HG03342 (cell line): ENCODE measurements around the gene PLEKHN1.
A peak's percentile ranks its signal among the peaks of the same experiment; 100 is the strongest.
"Not testable (repeated sequence)": the region's sequence is repeated elsewhere in the genome, so short reads cannot be mapped to it uniquely, and the experiment has no call there.

Source experiments
- ATAC-seq: cut with Tn5 transposase; IDR thresholded peaks from one replicate; pipeline ENCODE4 v1.9.1; 2021; ENCODE audit warnings: mild to moderate bottlenecking, moderate library complexity; ENCODE audit not compliant: unreplicated experiment

PLEKHN1 gene

DNA sequence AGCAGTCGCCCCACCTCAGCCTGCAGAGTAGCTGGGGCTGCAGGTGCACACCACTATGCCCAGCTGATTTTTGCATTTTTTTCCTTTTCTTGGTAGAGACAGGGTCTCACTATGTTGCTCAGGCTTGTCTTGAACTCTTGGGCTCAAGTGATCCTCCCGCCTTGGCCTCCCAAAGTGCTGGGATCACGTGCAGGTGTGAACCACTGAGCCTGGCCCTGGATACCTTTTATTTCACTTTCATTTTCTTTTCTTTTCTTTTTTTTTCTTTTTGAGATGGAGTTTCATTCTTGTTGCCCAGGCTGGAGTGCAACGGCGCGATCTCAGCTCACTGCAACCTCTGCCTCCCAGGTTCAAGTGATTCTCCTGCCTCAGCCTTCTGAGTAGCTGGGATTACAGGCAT is 25.0 kb downstream of the PLEKHN1 start:
- not testable (repeated sequence) for ATAC-seq

DNA sequence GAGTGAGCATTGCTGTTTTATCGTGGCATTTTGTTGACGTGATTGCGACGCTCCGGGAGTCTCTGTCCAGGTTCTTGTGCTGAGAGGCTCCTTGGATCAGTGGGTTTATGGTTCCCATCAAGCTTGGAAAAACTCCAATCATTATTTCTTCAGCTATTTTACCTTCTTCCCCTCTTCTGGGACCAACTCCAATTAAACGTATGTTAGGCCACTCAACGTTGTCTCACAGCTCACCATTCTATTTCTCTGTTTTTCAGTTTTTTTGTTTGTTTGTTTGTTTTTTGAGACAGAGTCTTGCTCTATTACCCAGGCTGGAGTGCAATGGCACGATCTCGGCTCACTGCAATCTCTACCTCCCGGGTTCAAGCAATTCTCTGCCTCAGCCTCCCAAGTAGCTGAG is 25.6 kb downstream of the PLEKHN1 start:
- no peak for ATAC-seq

DNA sequence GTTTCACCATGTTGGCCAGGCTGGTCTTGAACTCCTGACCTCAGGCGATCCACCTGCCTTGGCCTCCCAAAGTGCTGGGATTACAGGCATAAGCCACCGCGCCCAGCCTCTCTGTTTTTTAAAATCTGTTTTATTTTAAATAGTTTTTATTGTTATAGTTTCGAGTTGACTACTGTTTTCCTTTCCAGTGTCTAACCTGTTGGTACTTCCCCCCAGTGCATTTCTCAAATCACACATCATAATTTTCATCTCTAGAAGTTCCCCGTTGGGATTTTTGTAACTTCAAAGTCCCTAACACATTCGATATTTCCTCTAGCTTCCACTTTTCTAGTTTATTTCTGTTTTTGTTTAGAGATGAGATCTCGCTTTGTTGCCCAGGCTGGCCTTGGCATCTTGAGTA is 26.1 kb downstream of the PLEKHN1 start:
- no peak for ATAC-seq

DNA sequence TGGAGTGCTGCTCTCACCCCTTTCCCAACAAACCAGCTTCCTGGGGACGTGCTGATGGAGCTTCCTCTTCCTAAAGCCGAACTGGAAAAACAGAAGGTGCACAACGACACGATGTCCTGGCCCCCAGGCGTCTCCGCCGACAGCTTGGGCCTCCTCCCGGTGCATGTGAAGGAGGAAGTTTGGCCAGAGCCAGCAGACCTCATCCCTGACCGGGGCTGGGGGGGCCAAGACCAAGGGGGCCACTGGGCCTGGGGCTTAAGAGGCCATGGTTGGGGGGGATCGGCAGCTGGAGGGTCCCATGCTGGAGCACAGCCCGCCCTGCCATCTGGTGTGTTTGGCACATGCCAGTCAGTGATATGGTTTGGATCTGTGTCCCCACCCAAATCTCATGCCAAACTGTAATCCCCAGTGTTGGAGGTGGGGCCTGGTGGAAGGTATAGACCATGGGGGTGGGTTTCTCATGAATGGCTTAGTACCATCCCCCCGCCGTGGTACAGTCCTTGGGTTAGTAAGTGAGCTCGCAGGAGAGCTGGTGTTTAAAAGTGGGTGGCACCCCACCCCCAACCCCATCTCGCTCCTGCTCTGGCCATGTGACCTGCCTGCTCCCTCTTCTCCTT is 27.2 kb downstream of the PLEKHN1 start:
- no peak for ATAC-seq

DNA sequence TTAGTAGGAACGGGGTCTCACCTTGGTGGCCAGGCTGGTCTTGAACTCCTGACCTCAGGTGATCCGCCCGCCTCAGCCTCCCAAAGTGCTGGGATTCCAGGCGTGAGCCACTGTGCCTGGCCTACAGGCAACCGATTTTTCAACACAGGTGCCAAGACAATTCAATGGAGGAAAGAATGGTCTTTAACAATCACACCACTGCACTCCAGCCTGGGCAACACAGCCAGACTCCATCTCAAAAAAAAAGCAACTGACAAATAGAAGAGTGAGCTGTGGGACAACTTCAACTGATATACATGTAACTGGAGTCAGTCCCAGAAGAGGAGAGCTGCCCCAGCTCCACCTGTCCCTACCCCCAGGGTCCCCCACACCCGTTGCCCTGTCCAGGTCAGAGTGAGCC is 28.3 kb downstream of the PLEKHN1 start:
- ATAC-seq, result not testable (repeated sequence)

DNA sequence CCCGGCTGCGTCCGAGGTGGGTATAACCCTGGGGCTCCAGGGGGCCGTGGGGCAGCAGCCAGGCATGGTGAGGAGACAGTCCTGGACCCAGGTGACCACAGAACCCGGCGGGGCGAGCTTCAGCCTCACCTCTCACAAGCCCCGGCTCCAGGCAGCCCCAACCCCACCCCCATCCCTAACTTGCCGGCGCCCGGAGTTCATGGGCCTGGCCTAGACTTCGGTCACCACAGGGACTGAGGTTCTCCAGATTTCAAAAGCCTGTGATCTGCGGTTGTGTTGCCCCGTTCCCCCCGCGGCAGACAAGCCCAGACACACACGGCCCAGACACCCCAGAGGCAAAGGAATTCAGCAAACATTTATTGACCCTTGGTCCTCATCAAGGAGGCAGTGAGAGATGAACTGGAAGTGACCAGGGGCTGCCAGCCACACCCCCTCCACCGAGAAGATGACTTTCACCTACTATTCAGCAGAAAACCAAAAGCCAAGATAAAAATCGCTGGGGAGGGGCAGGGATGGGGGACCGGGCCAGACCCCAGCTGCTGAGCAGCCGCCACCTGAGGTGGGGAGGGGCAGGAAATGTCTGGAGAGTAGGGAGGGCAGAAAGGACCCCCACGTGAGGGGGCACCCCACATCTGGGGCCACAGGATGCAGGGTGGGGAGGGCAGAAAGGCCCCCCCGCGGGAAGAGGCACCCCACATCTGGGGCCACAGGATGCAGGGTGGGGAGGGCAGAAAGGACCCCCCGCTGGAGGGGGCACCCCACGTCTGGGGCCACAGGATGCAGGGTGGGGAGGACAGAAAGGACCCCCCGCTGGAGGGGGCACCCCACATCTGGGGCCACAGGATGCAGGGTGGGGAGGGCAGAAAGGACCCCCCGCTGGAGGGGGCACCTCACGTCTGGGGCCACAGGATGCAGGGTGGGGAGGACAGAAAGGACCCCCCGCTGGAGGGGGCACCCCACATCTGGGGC is 29.7 kb downstream of the PLEKHN1 start:
- no peak for ATAC-seq

DNA sequence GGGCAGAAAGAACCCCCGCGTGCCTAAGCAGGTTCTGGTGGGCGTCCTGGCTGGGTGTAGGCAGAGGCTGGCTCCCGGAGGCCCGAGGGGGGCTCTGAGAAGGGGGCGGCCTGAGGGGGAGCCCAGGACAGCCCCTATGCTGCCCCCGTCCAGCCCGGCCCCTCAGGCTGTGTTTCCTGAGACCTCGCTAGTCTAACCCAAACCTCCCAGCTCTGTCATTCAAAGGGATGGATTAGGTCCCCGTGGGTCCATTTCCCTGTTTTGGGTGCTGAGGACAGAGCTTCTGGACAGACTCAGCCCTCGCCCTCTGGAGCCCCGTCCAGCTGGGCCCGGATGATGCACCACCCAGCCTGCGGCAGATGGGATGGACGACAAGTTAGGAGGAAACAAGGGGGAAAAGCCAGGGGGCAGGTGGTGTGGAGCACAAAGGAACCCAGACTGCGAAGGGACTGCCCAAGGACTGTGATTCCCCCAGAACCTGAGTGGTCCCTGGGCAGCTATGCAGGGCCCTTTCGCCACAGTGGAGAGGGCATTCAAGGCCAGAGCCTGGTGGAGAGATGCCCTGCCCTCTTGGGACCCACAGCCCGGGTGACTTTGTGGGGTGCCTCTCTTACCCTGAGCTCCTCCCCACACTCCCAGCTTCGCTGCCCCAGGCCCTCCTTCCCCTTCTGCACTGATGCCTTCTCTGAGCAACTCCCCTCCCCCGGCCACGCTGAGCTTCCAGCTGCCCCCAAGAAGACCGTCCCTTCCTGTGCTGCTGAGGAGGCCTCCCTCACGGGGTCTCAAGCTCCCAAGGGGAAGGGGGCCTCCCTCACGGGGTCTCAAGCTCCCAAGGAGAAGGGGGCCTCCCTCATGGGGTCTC is 30.8 kb downstream of the PLEKHN1 start:
- ATAC-seq, result no peak

DNA sequence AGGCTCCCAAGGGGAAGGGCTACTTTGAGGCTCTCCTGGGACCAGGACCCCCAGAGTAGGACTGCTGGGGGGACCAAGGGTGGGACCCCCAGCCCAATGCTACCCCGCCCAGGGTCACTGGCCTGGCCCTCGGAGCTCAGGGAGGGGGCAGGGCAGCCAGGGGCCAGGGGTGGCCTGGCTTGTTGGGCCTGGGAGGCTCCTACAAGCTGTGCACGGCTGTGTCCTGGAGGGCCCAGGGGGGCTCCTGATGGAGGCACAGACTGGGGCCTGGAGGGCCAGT is 31.4 kb downstream of the PLEKHN1 start:
- ATAC-seq, result no peak

DNA sequence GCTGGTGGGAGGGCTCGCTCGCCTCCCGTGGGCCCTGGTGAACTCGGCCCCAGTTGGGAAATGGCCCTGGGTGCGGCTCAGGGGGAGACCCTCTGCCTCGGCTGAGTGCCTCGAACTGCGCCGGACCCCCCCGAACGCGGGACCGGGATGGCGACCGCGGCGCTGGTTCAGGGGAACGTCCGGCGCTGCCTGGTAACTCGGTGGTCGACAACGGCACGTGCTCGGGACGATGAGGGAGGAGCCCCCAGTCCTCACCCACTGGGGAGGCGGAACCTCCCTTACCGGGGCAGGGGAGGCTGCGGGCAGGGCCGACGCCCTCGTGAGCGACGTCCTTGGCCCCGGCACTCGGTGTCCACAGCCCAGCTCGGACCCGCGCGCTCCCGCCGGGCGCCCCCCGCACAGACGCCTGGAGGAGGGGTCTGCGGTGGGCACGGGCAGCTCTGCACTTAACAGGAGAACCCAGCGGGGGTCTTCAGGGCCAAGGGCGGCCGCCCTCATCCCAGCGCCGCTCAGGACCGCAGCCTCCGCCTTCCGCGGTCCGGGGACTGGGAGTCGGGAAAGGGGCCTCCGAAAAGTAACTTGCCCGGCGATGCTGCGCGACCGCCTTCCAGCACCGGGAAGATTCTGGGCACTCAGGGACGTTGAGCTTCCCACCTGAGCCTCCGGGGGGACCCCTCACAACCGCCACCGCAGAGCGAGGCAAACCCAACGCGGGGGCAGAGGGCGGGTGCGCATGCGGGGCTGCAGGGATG is 31.9 kb downstream of the PLEKHN1 start:
- no peak for ATAC-seq

DNA sequence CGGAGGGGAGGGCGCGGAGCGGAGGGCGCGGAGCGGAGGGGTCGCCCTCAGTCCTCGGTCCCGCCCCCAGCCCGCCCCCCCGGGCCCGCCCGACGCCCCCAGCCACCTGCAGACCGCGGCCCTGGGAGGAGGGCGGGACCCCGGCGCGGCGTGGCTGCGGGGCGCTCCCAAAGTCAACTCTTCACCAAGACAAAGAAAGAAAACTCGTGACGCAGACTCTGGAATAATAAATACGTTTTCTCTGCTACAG is 32.4 kb downstream of the PLEKHN1 start:
- no peak for ATAC-seq

DNA sequence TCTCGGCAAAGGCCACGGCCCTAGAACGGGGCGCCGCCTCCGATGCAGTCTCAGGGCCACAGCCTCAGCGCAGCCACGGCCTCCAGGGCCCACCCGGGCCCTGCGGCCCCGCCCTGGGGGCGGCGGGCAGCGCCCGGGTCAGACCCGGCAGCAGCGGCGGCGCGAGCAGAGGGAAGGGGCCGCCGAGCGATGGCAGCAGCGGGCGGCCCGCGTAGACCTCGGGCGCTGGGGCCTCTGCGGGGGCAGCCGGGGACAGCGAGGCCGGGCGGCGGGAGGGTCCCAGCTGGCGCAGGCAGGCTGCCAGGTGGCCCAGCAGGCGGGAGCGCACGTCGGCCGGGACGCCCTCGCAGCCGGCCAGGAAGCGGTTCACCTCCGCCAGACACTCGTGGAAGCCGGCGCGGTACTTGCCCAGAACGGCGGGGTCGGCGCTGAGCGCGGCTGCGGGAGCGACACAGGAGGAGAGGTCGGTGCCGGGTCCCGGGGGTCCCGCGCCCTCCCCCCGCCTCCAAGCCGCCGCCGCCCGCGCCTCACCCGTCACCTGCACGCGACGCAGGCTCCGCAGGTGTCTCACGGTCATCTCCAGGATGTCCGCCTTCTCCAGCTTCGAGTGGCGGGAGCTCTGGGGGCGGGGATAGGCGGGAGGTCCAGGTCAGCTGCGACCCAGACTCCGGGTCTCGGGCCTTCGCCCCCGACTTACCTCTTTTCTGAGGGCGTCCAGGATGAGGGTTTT is 32.9 kb downstream of the PLEKHN1 start:
- ATAC-seq, result no peak

DNA sequence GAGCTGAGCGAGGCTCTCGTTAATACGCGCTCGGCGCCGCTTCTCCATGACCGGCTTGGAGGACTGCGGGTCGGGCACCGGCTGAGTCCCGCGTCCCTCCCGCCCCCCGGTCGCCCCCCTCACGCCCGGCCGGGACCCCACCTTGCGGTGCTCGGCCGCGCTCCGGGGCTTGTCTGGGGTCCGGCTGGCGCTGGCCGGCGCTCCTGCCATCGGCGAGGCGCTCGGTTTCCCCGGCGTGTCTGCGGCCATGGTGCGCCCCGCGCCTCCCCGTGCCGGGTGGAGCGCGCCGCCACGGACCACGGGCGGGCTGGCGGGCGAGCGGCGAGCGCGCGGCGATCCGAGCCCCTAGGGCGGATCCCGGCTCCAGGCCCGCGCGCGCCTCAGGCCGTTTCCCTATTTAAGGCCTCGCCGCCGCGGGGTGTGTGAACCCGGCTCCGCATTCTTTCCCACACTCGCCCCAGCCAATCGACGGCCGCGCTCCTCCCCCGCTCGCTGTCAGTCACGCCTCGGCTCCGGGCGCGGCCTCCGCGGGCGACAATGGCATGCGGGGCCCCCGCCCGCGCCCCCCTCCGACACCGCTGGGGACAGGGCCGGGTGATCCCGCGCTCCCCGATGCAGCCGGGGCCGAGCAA is 33.6 kb downstream of the PLEKHN1 start, which contains the start of gene HES4:
TSS of gene HES4 (minus strand) at position 373 of the 632 bp plus-strand sequence. CDS start at position 249, 124 bp downstream.
- ATAC-seq, result peak; percentile 41

DNA sequence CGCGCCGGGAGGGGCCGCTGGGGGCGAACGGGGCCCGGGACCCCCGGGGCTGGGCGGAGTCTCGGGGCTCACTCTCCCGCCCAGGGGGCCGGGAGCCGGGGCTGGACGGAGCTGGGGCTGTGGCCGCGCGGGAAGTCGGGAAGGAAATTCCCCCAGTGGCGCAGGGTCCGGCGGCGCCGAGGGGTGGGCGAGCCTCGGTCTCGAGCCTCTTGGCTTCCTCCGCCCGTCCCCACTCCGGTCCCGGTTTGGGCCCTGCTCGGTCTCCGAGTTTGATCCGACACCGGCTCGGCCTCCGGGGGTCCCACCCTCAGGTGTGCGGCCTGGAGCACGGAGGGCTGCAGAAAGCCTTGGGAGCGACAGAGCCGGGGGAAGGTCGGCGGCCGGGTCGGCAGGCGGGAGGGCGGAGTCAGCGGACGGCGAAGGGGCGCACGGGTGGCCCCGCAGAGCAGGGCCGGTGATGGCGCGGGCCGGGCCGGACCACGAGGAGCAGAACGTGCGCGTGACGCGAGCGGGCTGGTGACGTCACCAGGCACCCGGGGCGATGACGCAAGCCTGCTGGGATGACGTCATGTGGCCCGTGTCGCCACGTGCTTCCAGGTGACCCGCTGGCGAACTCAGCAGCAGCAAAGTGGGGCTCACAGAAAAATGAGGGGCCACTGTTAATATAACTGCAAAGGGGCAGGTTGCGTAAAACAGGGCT is 34.2 kb downstream of the PLEKHN1 start:
- ATAC-seq, result peak; percentile 25

DNA sequence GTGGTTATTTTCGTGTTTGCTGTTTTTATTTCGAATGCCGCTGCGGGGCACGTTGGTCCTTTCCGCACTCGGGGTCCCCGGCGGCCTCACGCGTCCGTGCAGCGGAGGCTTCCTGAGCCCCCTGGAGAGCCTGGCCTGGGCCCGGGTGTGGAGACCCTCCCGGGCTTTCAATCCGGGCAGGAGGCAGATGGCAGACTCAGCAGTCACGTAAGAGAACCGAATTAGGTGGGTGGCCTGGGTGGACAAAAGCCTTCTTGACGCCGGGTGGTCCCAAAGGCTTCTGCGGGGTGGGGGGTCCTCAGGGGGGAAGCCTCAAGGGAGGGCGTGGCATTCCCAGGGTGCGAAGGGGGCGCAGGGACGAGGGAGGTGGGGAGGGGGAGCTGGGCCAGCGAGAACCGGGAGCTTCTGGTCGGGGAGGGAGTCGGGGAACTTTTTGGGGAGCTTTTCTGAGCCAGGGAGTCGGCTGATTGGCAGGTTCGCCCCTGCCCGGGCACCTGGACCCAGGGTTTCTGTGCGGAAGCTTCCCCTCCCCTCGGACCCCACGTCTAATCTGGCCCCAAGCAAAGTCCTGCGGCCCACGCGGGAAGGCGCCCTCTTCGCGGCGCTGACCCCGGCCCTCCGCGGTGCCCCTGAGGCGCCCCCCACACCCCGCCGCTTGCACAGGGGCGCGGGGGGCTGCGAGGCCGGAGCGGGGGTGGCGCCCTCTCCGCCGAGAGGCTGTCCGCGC is 34.9 kb downstream of the PLEKHN1 start:
- no peak for ATAC-seq

DNA sequence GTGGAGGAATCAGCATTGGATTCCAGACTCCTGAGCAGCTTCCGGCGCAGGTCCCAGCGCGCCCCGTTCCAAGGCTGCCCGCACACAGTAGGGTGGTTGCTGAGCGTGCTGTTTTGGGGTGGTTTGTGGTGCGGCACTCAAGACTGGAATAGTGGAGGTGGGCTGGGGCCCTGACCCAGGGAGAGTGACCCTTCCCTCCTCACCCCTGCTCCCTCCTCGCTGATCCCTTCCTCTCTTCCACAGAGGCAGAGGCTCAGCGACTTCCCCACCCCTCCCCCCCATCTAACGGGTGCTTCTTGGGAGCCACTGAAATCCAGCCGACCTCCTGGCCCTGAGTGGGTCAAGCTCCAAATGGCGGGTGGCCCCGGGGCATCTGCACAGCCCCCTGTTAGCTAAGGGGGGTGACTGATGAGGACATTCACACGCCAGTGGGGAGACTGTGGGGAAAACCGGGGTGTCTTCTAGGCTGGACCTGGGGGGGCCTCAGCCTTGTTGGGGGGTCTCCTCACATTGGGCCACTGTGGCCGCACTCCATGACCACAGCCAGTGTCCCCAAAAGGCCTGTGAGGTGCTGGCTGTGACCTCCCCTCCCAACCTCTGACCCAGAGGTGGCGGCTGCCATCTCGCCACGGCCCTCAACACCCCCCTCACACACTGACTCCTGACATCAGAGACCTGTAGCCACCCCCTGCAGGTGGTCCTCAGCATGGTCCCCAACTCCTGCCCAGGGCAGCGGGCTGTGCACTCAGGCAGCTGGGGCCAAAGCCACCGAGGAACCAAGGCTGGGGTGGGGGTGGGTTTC is 37.5 kb downstream of the PLEKHN1 start:
- ATAC-seq, result no peak

DNA sequence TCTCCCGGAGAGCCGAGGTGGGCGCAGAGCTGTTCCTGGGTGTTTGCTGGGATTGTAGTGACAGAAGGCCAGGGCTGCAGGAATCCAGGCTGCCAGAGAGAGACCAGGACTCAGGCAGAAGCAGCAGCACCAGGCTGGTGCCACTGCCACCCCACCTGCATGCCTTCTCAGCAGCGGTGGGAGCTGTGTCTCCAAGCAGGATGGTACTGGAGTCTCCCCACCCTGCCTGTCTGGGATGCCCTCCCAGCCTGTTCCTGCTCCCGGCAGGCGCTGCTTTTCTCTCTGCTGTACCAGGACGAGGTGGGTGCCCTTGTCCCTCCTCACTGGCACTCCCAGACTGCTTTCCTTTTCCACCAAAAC is 38.1 kb downstream of the PLEKHN1 start:
- no peak for ATAC-seq

DNA sequence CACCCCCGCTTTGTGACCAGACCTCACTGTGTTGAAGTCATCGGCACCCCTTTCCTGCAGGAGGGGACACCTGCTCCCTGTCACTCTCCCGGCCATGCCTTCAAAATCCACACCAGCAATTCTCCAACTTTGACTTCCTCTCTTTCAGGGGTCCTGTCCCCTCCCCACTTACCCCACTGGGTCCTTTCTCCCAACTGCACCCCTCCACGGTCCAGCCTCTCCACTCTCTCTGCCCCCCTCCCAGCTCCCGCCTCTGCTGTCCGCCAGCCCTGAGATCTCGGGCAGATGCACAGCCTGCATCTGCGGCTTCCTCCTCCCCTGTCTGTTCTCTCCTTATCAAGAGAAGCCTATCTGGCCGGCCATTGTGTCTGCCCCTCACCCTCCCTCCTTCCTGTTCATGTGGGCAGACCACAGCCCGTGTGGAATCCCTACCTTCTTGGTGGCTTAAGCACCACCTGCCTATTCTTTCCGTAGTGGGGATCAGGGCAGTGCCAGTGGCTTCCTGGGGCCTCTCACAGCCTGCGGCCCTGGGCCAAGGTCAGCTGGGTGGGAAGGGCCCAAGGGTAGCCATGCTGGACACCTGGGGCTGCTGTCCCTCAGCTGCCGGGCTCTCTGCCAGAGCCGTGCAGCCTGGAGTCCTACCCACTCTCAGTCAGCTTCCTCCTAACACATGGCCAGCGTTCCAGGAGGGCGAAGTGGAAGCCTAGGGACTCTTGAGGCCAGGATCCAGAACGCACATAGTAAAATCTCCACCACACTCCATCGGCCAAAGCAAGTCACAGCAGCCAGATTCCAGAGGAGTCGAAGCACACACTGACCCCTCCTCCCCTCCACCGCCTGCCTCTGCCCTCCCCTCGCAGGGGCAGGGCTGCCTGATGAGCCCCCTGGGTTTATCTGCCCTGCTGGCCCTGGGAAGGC is 38.8 kb downstream of the PLEKHN1 start:
- no peak for ATAC-seq
